SK-N-SH (cell line): Measurements from ENCODE around the gene SPACA9. TPM values are rescaled to one million over a fixed set of nuclear protein-coding genes. Genes with fewer than 3 reads are reported as not detected.

Experiments
- CTCF ChIA-PET: fragments of 300-600, 350-600 bp; formaldehyde crosslinking; extraction: SDS; loops from one replicate; lab custom pipeline; 2021; lab: Yijun Ruan, JAX
- POLR2A ChIA-PET: fragments of 350-600 bp; sonication (Branson Sonifier 250); formaldehyde crosslinking; extraction: SDS; loops from one replicate; lab custom pipeline; 2020; ENCODE audit warnings: antibody characterized with exemption, inconsistent platforms; lab: Yijun Ruan, JAX
- DNase-seq: peaks from one replicate; pipeline ENCODE4 v3.0.0; 2012
- H2AFZ ChIP-seq: fragments of 200-600 bp; sonication (generic); 2 replicates; pipeline ENCODE4 v1.8.1; 2016; ENCODE audit warnings: antibody characterized with exemption, mild to moderate bottlenecking, low read depth
- H3F3A ChIP-seq: fragments of 200-600 bp; sonication (generic); replicated peaks from 2 replicates; pipeline ENCODE3; 2016; ENCODE audit warnings: antibody characterized with exemption, mild to moderate bottlenecking; ENCODE audit not compliant: insufficient read depth
- H3K27ac ChIP-seq, 2 experiments: fragments of 200-500 bp in 1 of 2; fragments of 200-600 bp in 1 of 2; sonication (Bioruptor generic) in 1 of 2; sonication (generic), shearing (Covaris generic) in 1 of 2; 2 replicates each; pipeline versions ENCODE4 v1.5.1 to v1.6.1; 2014 to 2016; ENCODE audit warnings: low read depth in 2 of 2, inconsistent platforms in 1 of 2, low read length in 1 of 2, mild to moderate bottlenecking in 1 of 2, mixed read lengths in 1 of 2
- H3K27me3 ChIP-seq: fragments of 200-600 bp; sonication (generic), shearing (Covaris generic); 2 replicates; pipeline ENCODE4 v1.6.1; 2016; ENCODE audit warnings: mixed run types; ENCODE audit not compliant: insufficient read depth
- H3K36me3 ChIP-seq, 2 experiments: fragments of 200-500 bp in 1 of 2; fragments of 200-600 bp in 1 of 2; sonication (Bioruptor generic) in 1 of 2; sonication (generic) in 1 of 2; replicated peaks in 1 of 2; 2 replicates each; pipeline versions ENCODE3 to v1.5.1; 2014 to 2016; ENCODE audit warnings: low read length in 1 of 2, mild to moderate bottlenecking in 1 of 2; ENCODE audit not compliant: insufficient read depth in 2 of 2, control insufficient read depth in 1 of 2
- H3K4me1 ChIP-seq, 2 experiments: fragments of 200-500 bp in 1 of 2; fragments of 200-600 bp in 1 of 2; sonication (Bioruptor generic) in 1 of 2; sonication (generic), shearing (Covaris generic) in 1 of 2; 2 replicates each; pipeline versions ENCODE4 v1.5.1 to v1.6.1; 2014 to 2016; ENCODE audit warnings: low read depth in 1 of 2, low read length in 1 of 2, mixed run types in 1 of 2; ENCODE audit not compliant: insufficient read depth in 2 of 2, control insufficient read depth in 1 of 2
- H3K4me2 ChIP-seq: fragments of 200-600 bp; sonication (generic), shearing (Covaris generic); 2 replicates; pipeline ENCODE4 v1.6.1; 2017; ENCODE audit warnings: mixed run types
- H3K4me3 ChIP-seq, 2 experiments: fragments of 200-500 bp in 1 of 2; fragments of 200-600 bp in 1 of 2; sonication (Bioruptor generic) in 1 of 2; sonication (generic), shearing (Covaris generic) in 1 of 2; 2 replicates each; pipeline versions ENCODE4 v1.5.1 to v1.8.1; 2014 to 2016; ENCODE audit warnings: low read depth in 2 of 2, inconsistent platforms in 1 of 2, low read length in 1 of 2, mild to moderate bottlenecking in 1 of 2, mixed read lengths in 1 of 2, moderate library complexity in 1 of 2
- H3K79me2 ChIP-seq: fragments of 200-600 bp; sonication (generic); 2 replicates; pipeline ENCODE4 v1.8.1; 2017; ENCODE audit warnings: mild to moderate bottlenecking; ENCODE audit not compliant: insufficient read depth
- H3K9ac ChIP-seq: fragments of 200-600 bp; sonication (generic); 2 replicates; pipeline ENCODE4 v1.6.1; 2017; ENCODE audit warnings: mixed run types
- H3K9me2 ChIP-seq: fragments of 200-600 bp; sonication (generic); 2 replicates; pipeline ENCODE4 v1.6.1; 2017; ENCODE audit warnings: mixed run types
- H3K9me3 ChIP-seq: fragments of 200-600 bp; sonication (generic); 2 replicates; pipeline ENCODE4 v1.6.1; 2017; ENCODE audit warnings: mixed run types, mild to moderate bottlenecking, moderate library complexity
- H4K20me1 ChIP-seq: fragments of 200-600 bp; sonication (generic); 2 replicates; pipeline ENCODE4 v1.6.1; 2017; ENCODE audit warnings: mild to moderate bottlenecking, mixed run types; ENCODE audit not compliant: insufficient read depth
- CHD2 ChIP-seq: fragments of 150-350 bp; IDR thresholded peaks from 2 replicates; pipeline ENCODE4 v1.6.1; 2018; ENCODE audit warnings: low read length; ENCODE audit not compliant: partially characterized antibody
- CTCF ChIP-seq: fragments of 200-600 bp; sonication (generic); IDR thresholded peaks from 2 replicates; pipeline ENCODE4 v1.6.1; 2017; ENCODE audit warnings: antibody characterized with exemption, mild to moderate bottlenecking, moderate library complexity
- EZH2phosphoT487 ChIP-seq: fragments of 200-600 bp; sonication (generic); IDR thresholded peaks from 2 replicates; pipeline ENCODE4 v1.6.1; 2017; ENCODE audit warnings: low read depth, mixed run types, mild to moderate bottlenecking, antibody characterized with exemption, moderate library complexity, borderline replicate concordance
- FOXJ3 ChIP-seq: sonication (generic); formaldehyde crosslinking; IDR thresholded peaks from 2 replicates; pipeline ENCODE4 v1.5.1; 2020; ENCODE audit warnings: mild to moderate bottlenecking, missing genetic modification reagents
- FOXM1 ChIP-seq: IDR thresholded peaks from 2 replicates; pipeline ENCODE4 v1.4.0; 2012; ENCODE audit warnings: low read depth, mild to moderate bottlenecking
- GABPA ChIP-seq: IDR thresholded peaks from 2 replicates; pipeline ENCODE4 v1.4.0; 2012; ENCODE audit warnings: low read depth, mild to moderate bottlenecking
- GATA2 ChIP-seq: sonication (generic); formaldehyde crosslinking; IDR thresholded peaks from 2 replicates; pipeline ENCODE4 v1.5.0; 2020; ENCODE audit warnings: mild to moderate bottlenecking, missing genetic modification reagents
- MEF2A ChIP-seq: IDR thresholded peaks from 2 replicates; pipeline ENCODE4 v1.4.0; 2012; ENCODE audit warnings: low read depth, borderline replicate concordance
- MXI1 ChIP-seq: IDR thresholded peaks from 2 replicates; pipeline ENCODE4 v1.6.1; 2012; ENCODE audit warnings: mild to moderate bottlenecking, low read depth, low read length, improper control_type of control experiment
- NFIC ChIP-seq: IDR thresholded peaks from 2 replicates; pipeline ENCODE4 v1.4.0; 2012; ENCODE audit warnings: borderline replicate concordance
- NRF1 ChIP-seq: IDR thresholded peaks from 2 replicates; pipeline ENCODE4 v1.6.1; 2012; ENCODE audit warnings: low read depth, mild to moderate bottlenecking, low read length
- POLR2AphosphoS5 ChIP-seq: IDR thresholded peaks from 2 replicates; pipeline ENCODE4 v1.6.1; 2012; ENCODE audit warnings: low read depth, low read length
- RCOR1 ChIP-seq: fragments of 150-350 bp; IDR thresholded peaks from 2 replicates; pipeline ENCODE4 v1.6.1; 2017; ENCODE audit warnings: antibody characterized with exemption, low read length
- REST ChIP-seq: IDR thresholded peaks from 2 replicates; pipeline ENCODE4 v1.6.1; 2012; ENCODE audit warnings: mild to moderate bottlenecking, low read depth, low read length, moderate library complexity
- RFX5 ChIP-seq: IDR thresholded peaks from 2 replicates; pipeline ENCODE4 v1.6.1; 2012; ENCODE audit warnings: mild to moderate bottlenecking, improper control_type of control experiment, low read length
- SMC3 ChIP-seq: IDR thresholded peaks from 2 replicates; pipeline ENCODE4 v1.6.1; 2012; ENCODE audit warnings: low read depth, low read length, improper control_type of control experiment
- WGBS: methylation state at CpG from one replicate; pipeline ENCODE4 v1.1.6; 2017; ENCODE audit warnings: low lambda C conversion rate; 5-methylcytosine and 5-hydroxymethylcytosine counted together
- polyA plus RNA-seq, 3 experiments: library from polyadenylated mRNA; depleted of rRNA; stranded (reverse); fragments of >200 nt; gene quantifications; 2 replicates each; pipeline ENCODE4 v1.2.3, GENCODE V29; 2012
- TF ChIP-seq, protein P1 (sequence below): fragments of 150-350 bp; IDR thresholded peaks from 2 replicates; pipeline ENCODE4 v1.6.1; 2016; ENCODE audit warnings: mild to moderate bottlenecking, low read depth, low read length
- TF ChIP-seq, protein P2 (sequence below): IDR thresholded peaks from 2 replicates; pipeline ENCODE4 v1.4.0; 2012; ENCODE audit warnings: low read depth

Gene SPACA9
- polyA plus RNA-seq, 1 of the 3 experiments (the other 2 are of a cell fraction): 9.8 TPM

DNA sequence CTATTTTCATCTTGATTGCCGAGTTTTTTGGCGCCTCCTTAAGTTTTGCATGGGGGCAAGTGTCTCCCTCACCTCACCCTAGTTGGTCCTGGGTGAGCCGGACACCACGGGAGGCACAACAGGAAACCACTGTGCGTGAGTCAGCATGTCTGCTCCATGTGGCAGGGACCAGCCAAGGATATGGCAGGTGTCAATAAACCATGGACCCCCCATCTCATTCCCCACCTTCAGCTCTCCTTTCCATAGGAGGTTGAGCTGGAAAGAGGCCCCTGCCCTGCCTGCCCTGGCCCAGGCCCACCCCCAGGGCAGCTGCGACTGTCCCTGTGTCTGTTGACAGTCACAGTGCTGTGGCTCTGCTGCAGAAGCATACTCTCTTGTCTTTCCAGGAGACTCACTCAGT is 3.1 kb downstream of the SPACA9 start:
- Histone ChIP-seq H3K4me3 (no peak overlapping the region), H3F3A (no peaks in the 10 kb centered on the region), H3K36me3 (no peaks in the 10 kb centered on the region), H3K27me3 (no peaks in the 10 kb centered on the region), H3K79me2 (no peaks in the 10 kb centered on the region; the same call in 1 of the 2 replicates), H3K4me1 (peaks cover 0 to 7% of the 10 kb centered on the region in 2 experiments; a peak in 1 of 4 replicates), H3K9ac (no peak overlapping the region), H2AFZ (no peak overlapping the region), H4K20me1 (no peaks in the 10 kb centered on the region), H3K27ac (no peak overlapping the region), H3K4me2 (no peak overlapping the region), H3K9me3 (no peaks in the 10 kb centered on the region), H3K9me2 (no peaks in the 10 kb centered on the region)
- 72% methylated on average over 5 of the region's 6 CpGs for WGBS
- TF ChIP-seq RCOR1 (no peak), GATA2 (CRISPR knock-in tag) (no peak), NFIC (no peak), GABPA (no peak), MXI1 (no peak), CHD2 (no peak), EZH2phosphoT487 (no peak), FOXJ3 (no peak), RFX5 (no peak), CTCF (no peak), REST (no peak), MEF2A (no peak), NRF1 (no peak), POLR2AphosphoS5 (no peak), SMC3 (no peak), FOXM1 (no peak)
- TF ChIP-seq, protein P1, sequence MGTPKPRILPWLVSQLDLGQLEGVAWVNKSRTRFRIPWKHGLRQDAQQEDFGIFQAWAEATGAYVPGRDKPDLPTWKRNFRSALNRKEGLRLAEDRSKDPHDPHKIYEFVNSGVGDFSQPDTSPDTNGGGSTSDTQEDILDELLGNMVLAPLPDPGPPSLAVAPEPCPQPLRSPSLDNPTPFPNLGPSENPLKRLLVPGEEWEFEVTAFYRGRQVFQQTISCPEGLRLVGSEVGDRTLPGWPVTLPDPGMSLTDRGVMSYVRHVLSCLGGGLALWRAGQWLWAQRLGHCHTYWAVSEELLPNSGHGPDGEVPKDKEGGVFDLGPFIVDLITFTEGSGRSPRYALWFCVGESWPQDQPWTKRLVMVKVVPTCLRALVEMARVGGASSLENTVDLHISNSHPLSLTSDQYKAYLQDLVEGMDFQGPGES: no peak
- TF ChIP-seq, protein P2, sequence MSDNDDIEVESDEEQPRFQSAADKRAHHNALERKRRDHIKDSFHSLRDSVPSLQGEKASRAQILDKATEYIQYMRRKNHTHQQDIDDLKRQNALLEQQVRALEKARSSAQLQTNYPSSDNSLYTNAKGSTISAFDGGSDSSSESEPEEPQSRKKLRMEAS: no peak
- POLR2A ChIA-PET: no interaction called here
- DNase-seq: no peak
- CTCF ChIA-PET: interaction anchor here (1.4 to 4.7 kb wide), 2 partner anchors 21 to 212 kb away, joined by 4 to 26 read pairs; partner anchors contain the start of genes DDX31 and GTF3C4
